ENCODE measurements around the gene RAD51B.

DNA sequence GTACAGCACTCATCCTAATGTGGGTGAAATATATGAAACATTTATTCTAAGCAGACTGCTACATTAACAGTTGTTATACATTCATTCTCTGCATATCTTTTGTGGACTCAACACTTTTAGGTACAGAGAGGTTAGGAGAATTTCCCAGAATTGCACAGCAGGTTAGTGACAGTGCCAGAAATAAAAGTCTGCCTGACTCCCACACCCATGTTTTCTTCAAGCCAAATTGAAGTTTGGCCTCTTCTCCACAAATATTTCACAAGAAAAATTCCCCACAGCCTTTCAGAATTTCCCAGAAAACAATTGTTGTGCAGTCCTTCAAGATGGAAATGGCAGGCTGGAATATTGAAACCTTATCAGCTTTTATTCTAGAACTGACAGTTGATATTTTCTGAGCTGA lies 464.8 kb downstream of the RAD51B start:
- TF ChIP-seq, protein P1, sequence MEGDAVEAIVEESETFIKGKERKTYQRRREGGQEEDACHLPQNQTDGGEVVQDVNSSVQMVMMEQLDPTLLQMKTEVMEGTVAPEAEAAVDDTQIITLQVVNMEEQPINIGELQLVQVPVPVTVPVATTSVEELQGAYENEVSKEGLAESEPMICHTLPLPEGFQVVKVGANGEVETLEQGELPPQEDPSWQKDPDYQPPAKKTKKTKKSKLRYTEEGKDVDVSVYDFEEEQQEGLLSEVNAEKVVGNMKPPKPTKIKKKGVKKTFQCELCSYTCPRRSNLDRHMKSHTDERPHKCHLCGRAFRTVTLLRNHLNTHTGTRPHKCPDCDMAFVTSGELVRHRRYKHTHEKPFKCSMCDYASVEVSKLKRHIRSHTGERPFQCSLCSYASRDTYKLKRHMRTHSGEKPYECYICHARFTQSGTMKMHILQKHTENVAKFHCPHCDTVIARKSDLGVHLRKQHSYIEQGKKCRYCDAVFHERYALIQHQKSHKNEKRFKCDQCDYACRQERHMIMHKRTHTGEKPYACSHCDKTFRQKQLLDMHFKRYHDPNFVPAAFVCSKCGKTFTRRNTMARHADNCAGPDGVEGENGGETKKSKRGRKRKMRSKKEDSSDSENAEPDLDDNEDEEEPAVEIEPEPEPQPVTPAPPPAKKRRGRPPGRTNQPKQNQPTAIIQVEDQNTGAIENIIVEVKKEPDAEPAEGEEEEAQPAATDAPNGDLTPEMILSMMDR (optimal IDR thresholded peaks at IDR 0.05 in 1 of 3, IDR thresholded peaks at IDR 0.05 in 1 of 3, conservative IDR thresholded peaks at IDR 0.05 in 1 of 3; ENCODE audit: extremely low read depth in 1 of 3, insufficient read depth in 2 of 3, low read length in 3 of 3), result no peak
- TF ChIP-seq EZH2 (IDR thresholded peaks at IDR 0.05; ENCODE audit: low read length), result no peak

Data from keratinocyte (primary cell).